GM21447 (cell line): ENCODE data around the gene LINGO1.

Source experiments
- ATAC-seq: cut with Tn5 transposase; IDR thresholded peaks from one replicate; pipeline ENCODE4 v1.9.1; 2021; ENCODE audit not compliant: unreplicated experiment

The LINGO1 gene

GRCh38 chr15:77657634-77658238 is 25.0 kb upstream of the LINGO1 start:
- no peak for ATAC-seq

- no peak for ATAC-seq
Observed at GRCh38 chr15:77656294-77656693, 23.6 kb upstream of the LINGO1 start.

GRCh38 chr15:77654975-77655374 is 22.3 kb upstream of the LINGO1 start:
- no peak for ATAC-seq

GRCh38 chr15:77653832-77654480 is 21.2 kb upstream of the LINGO1 start:
- no peak for ATAC-seq

GRCh38 chr15:77650265-77650664 is 17.6 kb upstream of the LINGO1 start:
- ATAC-seq: no peak

GRCh38 chr15:77649610-77650009 is 16.9 kb upstream of the LINGO1 start:
- ATAC-seq: no peak

GRCh38 chr15:77649017-77649416 is 16.3 kb upstream of the LINGO1 start:
- ATAC-seq: no peak

GRCh38 chr15:77647961-77648360 is 15.2 kb upstream of the LINGO1 start:
- ATAC-seq: no peak

- no peak for ATAC-seq
Observed at GRCh38 chr15:77646104-77646694, 13.5 kb upstream of the LINGO1 start.

- no peak for ATAC-seq
Observed at GRCh38 chr15:77645602-77646001, 12.9 kb upstream of the LINGO1 start.

- ATAC-seq: no peak
Observed at GRCh38 chr15:77644543-77645247, 12.0 kb upstream of the LINGO1 start.

- ATAC-seq: no peak
Observed at GRCh38 chr15:77643764-77644163, 11.1 kb upstream of the LINGO1 start.

GRCh38 chr15:77642793-77643430 is 10.2 kb upstream of the LINGO1 start:
- no peak for ATAC-seq

- no peak for ATAC-seq
Observed at GRCh38 chr15:77641999-77642398, 9.3 kb upstream of the LINGO1 start.

GRCh38 chr15:77640615-77641014 is 7.9 kb upstream of the LINGO1 start:
- ATAC-seq: no peak

- no peak for ATAC-seq
Observed at GRCh38 chr15:77639431-77639830, 6.7 kb upstream of the LINGO1 start.

GRCh38 chr15:77637851-77638692 is 5.4 kb upstream of the LINGO1 start:
- no peak for ATAC-seq

GRCh38 chr15:77636209-77636608 is 3.5 kb upstream of the LINGO1 start:
- ATAC-seq: no peak

- ATAC-seq: no peak
Observed at GRCh38 chr15:77634266-77634962, 1.7 kb upstream of the LINGO1 start.

- no peak for ATAC-seq
Observed at GRCh38 chr15:77633913-77634265, 1.2 kb upstream of the LINGO1 start.
